Neural cell (in vitro differentiated cells): Measurements from ENCODE around the gene IPO13.

Source experiments
- CTCF ChIP-seq: fragments of 450-650 bp; IDR thresholded peaks from 2 replicates; pipeline ENCODE4 v1.5.1; 2014; ENCODE audit warnings: antibody characterized with exemption, mild to moderate bottlenecking, moderate library complexity; ENCODE audit not compliant: poor library complexity, severe bottlenecking
- POLR2AphosphoS5 ChIP-seq: IDR thresholded peaks from 2 replicates; pipeline ENCODE4 v1.6.1; 2012
- TAF1 ChIP-seq: IDR thresholded peaks from 2 replicates; pipeline ENCODE4 v1.6.1; 2012; ENCODE audit warnings: low read depth

DNA sequence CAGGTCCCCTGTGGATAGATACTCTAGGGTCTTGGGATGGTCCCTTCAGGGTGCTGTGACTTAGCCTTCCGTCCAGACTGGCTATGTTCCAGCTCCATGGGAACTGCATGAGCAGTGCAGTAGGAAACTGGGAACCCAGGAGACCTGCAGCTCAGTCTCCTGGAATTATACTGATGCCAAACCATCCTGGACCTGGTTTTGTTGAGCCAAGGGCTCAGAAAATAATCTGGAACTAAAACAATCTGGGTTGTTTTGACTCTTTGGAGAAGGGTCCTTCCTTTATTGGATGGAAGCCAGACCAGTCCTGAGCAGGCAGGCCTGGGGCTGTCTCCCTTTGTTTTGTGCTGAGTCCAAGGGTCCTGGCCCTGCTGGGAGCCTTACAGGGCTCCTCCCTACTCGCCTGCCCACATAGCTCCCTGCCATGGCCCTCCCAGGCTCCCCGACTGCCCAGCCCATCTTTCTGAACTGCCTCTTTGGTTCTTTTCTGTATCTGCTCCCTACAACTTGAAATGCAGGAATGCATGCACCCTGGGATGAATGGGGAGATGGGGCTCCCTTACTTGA is 1.2 kb downstream of the IPO13 start:
- TF ChIP-seq CTCF = no peak
- TF ChIP-seq POLR2AphosphoS5 = no peak
- TF ChIP-seq TAF1 = no peak
